GM21737 (cell line): ENCODE measurements around the gene JAZF1.
A peak's percentile ranks its signal among the peaks of the same experiment; 100 is the strongest.

Experiments
- ATAC-seq: cut with Tn5 transposase; IDR thresholded peaks from one replicate; pipeline ENCODE4 v1.9.1; 2021; ENCODE audit warnings: mild to moderate bottlenecking, moderate library complexity; ENCODE audit not compliant: unreplicated experiment

JAZF1 gene

GRCh38 chr7:28192786-28193585, 12.4 kb upstream of the JAZF1 start:
- no peak for ATAC-seq

GRCh38 chr7:28191751-28192150, 11.2 kb upstream of the JAZF1 start:
- no peak for ATAC-seq

GRCh38 chr7:28191184-28191583, 10.6 kb upstream of the JAZF1 start:
- ATAC-seq: no peak

- no peak for ATAC-seq
These were observed 9.6 kb upstream of the JAZF1 start for GRCh38 chr7:28190077-28190710.

- ATAC-seq: no peak
These were observed 6.4 kb upstream of the JAZF1 start for GRCh38 chr7:28187012-28187411.

- no peak for ATAC-seq
These were observed 3.0 kb upstream of the JAZF1 start for GRCh38 chr7:28183627-28184026.

- no peak for ATAC-seq
These were observed 1.5 kb upstream of the JAZF1 start for GRCh38 chr7:28182071-28182471.

- ATAC-seq: no peak
These were observed 821 bp upstream of the JAZF1 start for GRCh38 chr7:28181416-28181815.

GRCh38 chr7:28180031-28180363, 598 bp downstream of the JAZF1 start:
- ATAC-seq: no peak

GRCh38 chr7:28179120-28180030, 1.2 kb downstream of the JAZF1 start:
- ATAC-seq: peak; percentile 78

- ATAC-seq: no peak
These were observed 2.0 kb downstream of the JAZF1 start for GRCh38 chr7:28178599-28178998.

GRCh38 chr7:28177836-28178235, 2.8 kb downstream of the JAZF1 start:
- no peak for ATAC-seq

- ATAC-seq: no peak
These were observed 4.0 kb downstream of the JAZF1 start for GRCh38 chr7:28176645-28177044.

- ATAC-seq: no peak
These were observed 4.4 kb downstream of the JAZF1 start for GRCh38 chr7:28176174-28176573.

GRCh38 chr7:28174901-28175661, 5.5 kb downstream of the JAZF1 start:
- ATAC-seq: no peak

- no peak for ATAC-seq
These were observed 6.2 kb downstream of the JAZF1 start for GRCh38 chr7:28174442-28174841.

GRCh38 chr7:28173531-28173930, 7.1 kb downstream of the JAZF1 start:
- no peak for ATAC-seq

GRCh38 chr7:28172958-28173357, 7.6 kb downstream of the JAZF1 start:
- ATAC-seq: no peak

GRCh38 chr7:28170701-28171100, 9.9 kb downstream of the JAZF1 start:
- no peak for ATAC-seq

GRCh38 chr7:28169230-28169629, 11.4 kb downstream of the JAZF1 start:
- no peak for ATAC-seq
